HepG2 (cell line): Measurements from ENCODE around the gene RCN1. TPM values are rescaled to one million over a fixed set of nuclear protein-coding genes. Genes with fewer than 3 reads are reported as not detected.

Experiments
- ATAC-seq: fragments of 200-7000 bp; cut with Tn5 transposase; 3 replicates; pipeline ENCODE4 v1.9.1; 2020; ENCODE audit warnings: mild to moderate bottlenecking, moderate library complexity
- BruUV-seq: library from RNA; stranded (reverse); fragments of 400-500 nt; replicated peaks from 2 replicates; lab custom pipeline; 2021; lab: Mats Ljungman, UMichigan
- CTCF ChIA-PET: fragments of 300-600 bp; formaldehyde crosslinking; extraction: SDS; loops from one replicate; lab custom pipeline; 2021; ENCODE audit warnings: low total read pairs, inconsistent platforms, low intra/inter-chr PET ratio; lab: Yijun Ruan, JAX
- POLR2A ChIA-PET: fragments of 350-600 bp; sonication (Branson Sonifier 250); formaldehyde crosslinking; loops from one replicate; lab custom pipeline; 2020; ENCODE audit warnings: antibody characterized with exemption, inconsistent platforms; lab: Yijun Ruan, JAX
- DNase-seq: peaks from one replicate; pipeline ENCODE4 v3.0.0-alpha.2; 2015; ENCODE audit warnings: low spot score
- FAIRE-seq: peaks from 3 replicates; lab custom pipeline; 2011; peaks lifted over from hg19 to GRCh38; lab: Jason Lieb, UNC
- H2AFZ ChIP-seq: one replicate; pipeline ENCODE4 v1.6.1; 2011; ENCODE audit warnings: low read length, inconsistent platforms
- H3K27ac ChIP-seq: fragments of 300-600 bp; 3 replicates; pipeline ENCODE4 v1.8.0; 2011; ENCODE audit warnings: mixed run types, mild to moderate bottlenecking, mixed read lengths, low read length, inconsistent platforms; ENCODE audit not compliant: insufficient read depth; ENCODE audit errors: extremely low read length
- H3K27me3 ChIP-seq, 2 experiments: fragments of 200-600 bp in 1 of 2; 2 replicates in 1 of 2; 3 replicates in 1 of 2; pipeline versions ENCODE4 v1.6.0 to v1.8.0; 2011; ENCODE audit warnings: low read length in 2 of 2, mild to moderate bottlenecking in 2 of 2, moderate library complexity in 2 of 2, inconsistent platforms in 1 of 2; ENCODE audit not compliant: insufficient read depth in 2 of 2, control insufficient read depth in 1 of 2
- H3K36me3 ChIP-seq, 2 experiments: fragments of 200-600 bp in 1 of 2; replicated peaks in 1 of 2; 2 replicates in 1 of 2; 3 replicates in 1 of 2; pipeline versions ENCODE4 v1.5.1 to v1.8.0; 2011; ENCODE audit warnings: low read length in 2 of 2, inconsistent platforms in 1 of 2; ENCODE audit not compliant: insufficient read depth in 2 of 2, control insufficient read depth in 1 of 2
- H3K4me1 ChIP-seq: 2 replicates; pipeline ENCODE4 v1.5.1; 2012; ENCODE audit warnings: low read length, inconsistent platforms; ENCODE audit not compliant: insufficient read depth
- H3K4me2 ChIP-seq: 2 replicates; pipeline ENCODE4 v1.6.0; 2011; ENCODE audit warnings: low read depth, low read length, inconsistent platforms
- H3K4me3 ChIP-seq, 3 experiments: fragments of 200-600 bp in 1 of 3; sonication (generic), shearing (Covaris generic) in 1 of 3; replicated peaks in 1 of 3; 2 replicates each; pipeline ENCODE4 v1.5.1; 2011 to 2016; ENCODE audit warnings: low read length in 3 of 3, inconsistent platforms in 2 of 3, low read depth in 2 of 3, mild to moderate bottlenecking in 2 of 3, control low read depth in 1 of 3, mixed read lengths in 1 of 3; ENCODE audit not compliant: insufficient read depth in 1 of 3
- H3K79me2 ChIP-seq: one replicate; pipeline ENCODE4 v1.6.1; 2011; ENCODE audit warnings: low read length, inconsistent platforms; ENCODE audit not compliant: insufficient read depth
- H3K9ac ChIP-seq: 2 replicates; pipeline ENCODE4 v1.6.0; 2011; ENCODE audit warnings: mild to moderate bottlenecking, low read depth, low read length, inconsistent platforms; ENCODE audit not compliant: insufficient read depth
- H3K9me3 ChIP-seq: 2 replicates; pipeline ENCODE4 v1.5.1; 2012; ENCODE audit warnings: mild to moderate bottlenecking, low read length
- H4K20me1 ChIP-seq: 2 replicates; pipeline ENCODE4 v1.6.0; 2011; ENCODE audit warnings: inconsistent platforms, mild to moderate bottlenecking, low read length, moderate library complexity; ENCODE audit not compliant: insufficient read depth
- MEIS2 ChIP-seq: sonication (generic); formaldehyde crosslinking; IDR thresholded peaks from 2 replicates; pipeline ENCODE4 v1.9.0; 2021; ENCODE audit warnings: mild to moderate bottlenecking, missing genetic modification reagents
- NCOR1 ChIP-seq: fragments of 200-600 bp; sonication (generic); IDR thresholded peaks from 2 replicates; pipeline ENCODE4 v1.7.0; 2017; ENCODE audit warnings: antibody characterized with exemption, low read length, borderline replicate concordance
- PAF1 ChIP-seq: IDR thresholded peaks from 2 replicates; pipeline ENCODE4 v1.6.1; 2016; ENCODE audit warnings: missing genetic modification reagents, missing compliant biosample characterization
- PRMT3 ChIP-seq: sonication (generic); formaldehyde crosslinking; IDR thresholded peaks from 2 replicates; pipeline ENCODE4 v1.8.1; 2022; ENCODE audit warnings: low read depth, mild to moderate bottlenecking, moderate library complexity, missing genetic modification reagents, borderline replicate concordance
- ZBTB39 ChIP-seq: sonication (generic); formaldehyde crosslinking; IDR thresholded peaks from 2 replicates; pipeline ENCODE4 v1.5.0; 2020; ENCODE audit warnings: missing genetic modification reagents
- ZNF335 ChIP-seq: sonication (generic); formaldehyde crosslinking; IDR thresholded peaks from 2 replicates; pipeline ENCODE4 v1.4.0; 2020; ENCODE audit warnings: missing genetic modification reagents
- ZNF441 ChIP-seq: sonication (generic); formaldehyde crosslinking; IDR thresholded peaks from 2 replicates; pipeline ENCODE4 v1.7.0; 2021; ENCODE audit warnings: missing genetic modification reagents, borderline replicate concordance
- ZNF574 ChIP-seq: sonication (generic); formaldehyde crosslinking; IDR thresholded peaks from 2 replicates; pipeline ENCODE4 v1.4.0; 2020; ENCODE audit warnings: missing genetic modification reagents
- ZNF704 ChIP-seq: sonication (generic); formaldehyde crosslinking; IDR thresholded peaks from 2 replicates; pipeline ENCODE4 v1.8.1; 2023; ENCODE audit warnings: mild to moderate bottlenecking, inconsistent platforms, moderate library complexity, missing genetic modification reagents, borderline replicate concordance
- ZNF883 ChIP-seq: sonication (generic); formaldehyde crosslinking; IDR thresholded peaks from 2 replicates; pipeline ENCODE4 v1.5.1; 2020; ENCODE audit warnings: mild to moderate bottlenecking, missing genetic modification reagents; ENCODE audit errors: not compliant biosample characterization
- ZUFSP ChIP-seq: sonication (generic); formaldehyde crosslinking; IDR thresholded peaks from 2 replicates; pipeline ENCODE4 v1.9.0; 2021; ENCODE audit warnings: missing genetic modification reagents, mild to moderate bottlenecking, borderline replicate concordance
- WGBS: methylation state at CpG from one replicate; pipeline ENCODE4 v1.1.6; 2017; ENCODE audit warnings: low lambda C conversion rate; 5-methylcytosine and 5-hydroxymethylcytosine counted together
- in situ Hi-C: cut with HindIII; loops from 2 replicates; pipeline ENCODE4 v1.10.0; 2017; ENCODE audit warnings: low pct_unique_long_range_greater_than_20kb; ENCODE audit not compliant: extremely low pct_ligation_motif_present
- intact Hi-C: fragments of 100-400 bp; cut with micrococcal nuclease; formaldehyde crosslinking; loops from one replicate; pipeline ENCODE4 v1.10.0; 2022; ENCODE audit not compliant: unreplicated experiment
- polyA plus RNA-seq, 8 experiments: library from polyadenylated mRNA; depleted of rRNA in 3 of 8; stranded (reverse) in 7 of 8; unstranded in 1 of 8; fragments of >200 nt; fragmentation: Illumina TruSeq in 4 of 8; extraction: Trizol in 4 of 8; gene quantifications; 2 replicates each; pipeline versions ENCODE4 v1.2.1 to v1.2.3, GENCODE V29; 2011 to 2016; ENCODE audit warnings: low read depth in 4 of 8, missing spikeins in 1 of 8, mixed read lengths in 1 of 8; ENCODE audit not compliant: insufficient read depth in 1 of 8
- total RNA-seq, 5 experiments: library from RNA; depleted of rRNA; stranded (reverse); fragments of >200 nt; fragmentation: Illumina TruSeq; extraction: Trizol; gene quantifications; 2 replicates each; pipeline ENCODE4 v1.2.3, GENCODE V29; 2016; ENCODE audit warnings: low read depth in 1 of 5

RCN1 gene
- total and polyA plus RNA-seq, 2 of the 13 experiments (the other 11 are each of a cell fraction or from before 2014, with no cell fraction given): 22.0 to 28.5 TPM

- Histone ChIP-seq H3K27ac (no peak overlapping the region), H3K4me1 (peaks cover 10% of the 10 kb centered on the region), H3K79me2 (no peaks in the 10 kb centered on the region), H4K20me1 (no peaks in the 10 kb centered on the region), H2AFZ (no peak overlapping the region), H3K9me3 (no peaks in the 10 kb centered on the region), H3K27me3 (peaks cover 3 to 20% of the 10 kb centered on the region in 2 experiments; a peak in 3 of 5 replicates), H3K9ac (no peak overlapping the region), H3K36me3 (no peaks in the 10 kb centered on the region), H3K4me3 (no peak overlapping the region), H3K4me2 (no peak overlapping the region)
- intact Hi-C loops (no loop called here), in situ Hi-C loops (no loop called here)
- DNase-seq (no peak), FAIRE-seq (no peak), ATAC-seq (no peak)
- CTCF ChIA-PET: no interaction called here
- BruUV-seq: no TSS peak
- WGBS: 11% methylated on average over 3 of the region's 3 CpGs
- TF ChIP-seq ZNF441 (CRISPR knock-in tag) (no peak), ZUFSP (no peak), NCOR1 (no peak), ZNF335 (CRISPR knock-in tag) (no peak), ZNF883 (CRISPR knock-in tag) (no peak), PAF1 (no peak)
- POLR2A ChIA-PET: no interaction called here
These were observed 54.4 kb downstream of the RCN1 start for GRCh38 chr11:32145282-32145681.

- in situ Hi-C loops: no loop called here
- Histone ChIP-seq H4K20me1 (no peaks in the 10 kb centered on the region), H3K27ac (no peak overlapping the region), H3K9me3 (no peaks in the 10 kb centered on the region), H2AFZ (no peak overlapping the region), H3K27me3 (peaks cover 3 to 33% of the 10 kb centered on the region in 2 experiments; a peak in 3 of 5 replicates), H3K4me3 (no peak overlapping the region), H3K4me2 (no peak overlapping the region), H3K4me1 (no peaks in the 10 kb centered on the region), H3K36me3 (no peaks in the 10 kb centered on the region), H3K79me2 (no peaks in the 10 kb centered on the region), H3K9ac (no peak overlapping the region)
- ChIA-PET POLR2A (no interaction called here), CTCF (no interaction called here)
- no TSS peak for BruUV-seq
- 0% methylated on average over 3 of the region's 4 CpGs for WGBS
- FAIRE-seq (no peak), DNase-seq (no peak), ATAC-seq (no peak)
- intact Hi-C loops: no loop called here
- TF ChIP-seq MEIS2 (CRISPR knock-in tag) (no peak), ZBTB39 (CRISPR knock-in tag) (no peak), ZNF704 (CRISPR knock-in tag) (no peak), ZNF574 (CRISPR knock-in tag) (no peak), PRMT3 (CRISPR knock-in tag) (no peak)
These were observed 58.0 kb downstream of the RCN1 start for GRCh38 chr11:32148895-32149294.
